ENCODE results near the gene CD300H. TPM values are rescaled to one million over a fixed set of nuclear protein-coding genes. Genes with fewer than 3 reads are reported as not detected.

CD300H gene
- total RNA-seq, 1 experiment from 2014 or later = not detected

DNA sequence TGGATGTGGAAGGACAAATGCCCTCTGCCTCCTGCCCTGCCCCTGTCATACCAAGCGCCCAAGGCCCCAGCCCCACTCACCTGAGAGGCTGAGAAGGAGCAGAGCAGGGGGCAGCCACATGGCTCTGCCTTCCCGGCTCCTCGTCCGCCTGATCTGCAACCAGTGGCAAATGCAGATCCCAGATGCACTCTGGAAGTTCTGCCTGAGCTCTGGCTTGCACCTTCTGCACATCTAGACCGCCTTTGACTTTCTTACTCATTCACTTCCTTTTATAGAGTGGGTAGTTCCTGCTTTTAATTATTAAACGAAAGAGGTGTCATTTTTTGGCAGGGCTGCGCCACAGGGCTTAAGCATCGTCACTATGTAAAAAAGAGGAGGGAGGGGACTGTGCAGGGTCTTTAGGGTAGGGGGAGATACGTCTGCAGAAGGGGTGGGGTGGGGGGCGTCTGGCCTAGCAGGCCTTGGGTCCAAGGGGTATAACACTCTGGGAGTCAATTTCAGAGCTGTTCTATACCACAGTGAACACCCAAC lies 36.0 kb downstream of the CD300H start, which contains the start of gene CD300LB:
Gene CD300LB, minus strand, starts transcription at position 245 of the 531 bp plus-strand sequence. Its CDS starts 125 bp downstream, at position 120.
- intact Hi-C loops (cut with micrococcal nuclease; ENCODE audit: unreplicated experiment) (loop anchor here (5.0 kb wide), 1 partner anchor 164 kb away; the partner anchor contains the start of gene GPR142), in situ Hi-C loops (cut with HindIII; ENCODE audit: low pct_unique_long_range_greater_than_20kb, low sequenced_read_pairs) (no loop called here)
- no peak within 1 kb of the TSS for H3K4me3 ChIP-seq (ENCODE audit: low read depth in 2 of 2, low read length in 2 of 2)
- H3K36me3 ChIP-seq (ENCODE audit: control insufficient read depth, insufficient read depth, low read length) = no peaks in the 10 kb centered on the region
- H3K27ac ChIP-seq (ENCODE audit: low read length) = no peak within 1 kb of the TSS
- H3K27me3 ChIP-seq (ENCODE audit: control insufficient read depth, insufficient read depth, low read length) = peaks cover 27% of the 10 kb centered on the region
- ChIA-PET POLR2A (no interaction called here), CTCF (interaction anchor here (0.6 to 1.3 kb wide), 3 partner anchors 35 to 235 kb away, joined by 3 to 4 read pairs (median 4); no protein-coding TSS in a partner anchor)
- BruUV-seq (replicated peaks) = no TSS peak
- DNase-seq (ENCODE audit: low read depth, low spot score) = no peak
- no peak for ATAC-seq
- H3K4me1 ChIP-seq (ENCODE audit: control insufficient read depth, insufficient read depth, low read length) = no peaks in the 10 kb centered on the region; the same call in 1 of the 2 replicates
- no peaks in the 10 kb centered on the region for H3K9me3 ChIP-seq (ENCODE audit: control insufficient read depth, insufficient read depth, low read depth, low read length)
- no peak for TF ChIP-seq POLR2AphosphoS5 (IDR thresholded peaks at IDR 0.05; ENCODE audit: low read depth, low read length)
- no peak for TF ChIP-seq SIN3A (IDR thresholded peaks at IDR 0.05; ENCODE audit: borderline replicate concordance, insufficient read depth, low read depth, low read length)
- TF ChIP-seq, protein P1, sequence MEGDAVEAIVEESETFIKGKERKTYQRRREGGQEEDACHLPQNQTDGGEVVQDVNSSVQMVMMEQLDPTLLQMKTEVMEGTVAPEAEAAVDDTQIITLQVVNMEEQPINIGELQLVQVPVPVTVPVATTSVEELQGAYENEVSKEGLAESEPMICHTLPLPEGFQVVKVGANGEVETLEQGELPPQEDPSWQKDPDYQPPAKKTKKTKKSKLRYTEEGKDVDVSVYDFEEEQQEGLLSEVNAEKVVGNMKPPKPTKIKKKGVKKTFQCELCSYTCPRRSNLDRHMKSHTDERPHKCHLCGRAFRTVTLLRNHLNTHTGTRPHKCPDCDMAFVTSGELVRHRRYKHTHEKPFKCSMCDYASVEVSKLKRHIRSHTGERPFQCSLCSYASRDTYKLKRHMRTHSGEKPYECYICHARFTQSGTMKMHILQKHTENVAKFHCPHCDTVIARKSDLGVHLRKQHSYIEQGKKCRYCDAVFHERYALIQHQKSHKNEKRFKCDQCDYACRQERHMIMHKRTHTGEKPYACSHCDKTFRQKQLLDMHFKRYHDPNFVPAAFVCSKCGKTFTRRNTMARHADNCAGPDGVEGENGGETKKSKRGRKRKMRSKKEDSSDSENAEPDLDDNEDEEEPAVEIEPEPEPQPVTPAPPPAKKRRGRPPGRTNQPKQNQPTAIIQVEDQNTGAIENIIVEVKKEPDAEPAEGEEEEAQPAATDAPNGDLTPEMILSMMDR (IDR thresholded peaks at IDR 0.05) = no peak

- no peak for ATAC-seq
- H3K36me3 ChIP-seq (ENCODE audit: control insufficient read depth, insufficient read depth, low read length) = no peaks in the 10 kb centered on the region
- no peaks in the 10 kb centered on the region for H3K9me3 ChIP-seq (ENCODE audit: control insufficient read depth, insufficient read depth, low read depth, low read length)
- POLR2A ChIA-PET = no interaction called here
- no peak overlapping the region for H3K27ac ChIP-seq (ENCODE audit: low read length)
- CTCF ChIA-PET = interaction anchor here (0.6 to 1.3 kb wide), 6 partner anchors 35 to 290 kb away, joined by 3 to 8 read pairs (median 4); no protein-coding TSS in a partner anchor
- peaks cover 25% of the 10 kb centered on the region for H3K27me3 ChIP-seq (ENCODE audit: control insufficient read depth, insufficient read depth, low read length)
- DNase-seq (ENCODE audit: low read depth, low spot score) = no peak
- intact Hi-C loops (cut with micrococcal nuclease; ENCODE audit: unreplicated experiment) (loop anchor here (5.0 kb wide), 1 partner anchor 163 kb away; the partner anchor contains the start of gene GPR142), in situ Hi-C loops (cut with HindIII; ENCODE audit: low pct_unique_long_range_greater_than_20kb, low sequenced_read_pairs) (no loop called here)
- TF ChIP-seq POLR2AphosphoS5 (IDR thresholded peaks at IDR 0.05; ENCODE audit: low read depth, low read length) (no peak), SIN3A (IDR thresholded peaks at IDR 0.05; ENCODE audit: borderline replicate concordance, insufficient read depth, low read depth, low read length) (no peak), REST (IDR thresholded peaks at IDR 0.05; ENCODE audit: insufficient read depth in 1 of 2, low read depth in 2 of 2, low read length in 1 of 2) (no peak), TCF7L2 (IDR thresholded peaks at IDR 0.05; ENCODE audit: low read depth, low read length) (no peak)
- TF ChIP-seq, protein P1 (IDR thresholded peaks at IDR 0.05) = no peak
- H3K4me3 ChIP-seq (ENCODE audit: low read depth in 2 of 2, low read length in 2 of 2) = no peak overlapping the region
- BruUV-seq (replicated peaks) = no TSS peak
- no peaks in the 10 kb centered on the region; the same call in 1 of the 2 replicates for H3K4me1 ChIP-seq (ENCODE audit: control insufficient read depth, insufficient read depth, low read length)
Observed at GRCh38 chr17:74530831-74531150, 36.5 kb downstream of the CD300H start.
